ENCODE data around the gene VENTX. TPM values are rescaled to one million over a fixed set of nuclear protein-coding genes. Genes with fewer than 3 reads are reported as not detected.
"Not testable (repeated sequence)": the region's sequence is repeated elsewhere in the genome, so short reads cannot be mapped to it uniquely, and the experiment has no call there.

The VENTX gene
- total RNA-seq, 4 donors from 2014 or later: 0.13 to 0.95 (median 0.82) TPM; not detected in 1

DNA sequence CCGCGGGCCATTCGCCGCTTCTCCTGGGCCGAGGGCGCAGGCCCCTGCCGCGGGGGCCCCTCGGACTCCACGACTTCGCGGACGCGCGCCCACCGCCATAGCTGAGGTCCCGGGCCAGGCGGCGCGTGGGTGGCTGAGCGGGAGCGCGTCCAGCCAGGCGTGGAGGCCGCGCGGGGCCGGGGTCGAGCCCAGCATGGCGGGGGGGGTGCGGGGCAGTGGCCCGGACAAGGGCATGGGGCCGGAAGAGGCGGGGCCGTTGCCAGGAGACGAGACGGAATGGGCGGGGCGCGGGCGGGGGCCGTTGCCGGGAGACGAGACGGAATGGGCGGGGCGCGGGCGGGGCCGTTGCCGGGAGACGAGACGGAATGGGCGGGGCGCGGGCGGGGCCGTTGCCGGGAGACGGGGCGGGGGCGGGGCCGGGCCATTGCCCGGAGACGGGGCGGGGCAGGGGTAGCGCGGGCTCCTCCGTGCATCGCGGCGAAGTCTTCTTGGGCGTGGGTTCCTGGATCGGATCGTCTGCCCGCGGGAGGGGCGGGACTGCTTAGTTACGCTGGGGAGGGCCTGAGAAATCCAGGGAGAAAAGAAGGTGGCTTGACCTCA, 24.2 kb downstream of the VENTX start:
- intact Hi-C loops (cut with DNase I): no loop called here
- Histone ChIP-seq H3K36me3 (no peaks in the 10 kb centered on the region), H3K27ac (peak overlapping the region; percentile 82 to 97 (median 94)), H3K4me3 (peak overlapping the region; percentile 58 to 94 (median 82)), H3K4me1 (peaks cover 52 to 77% (median 54%) of the 10 kb centered on the region in 3 donors), H3K27me3 (no peaks in the 10 kb centered on the region), H3K9me3 (no peaks in the 10 kb centered on the region)
- TF ChIP-seq POLR2A (IDR thresholded peaks at IDR 0.05): peak in 2 of 4 donors; percentile 17 to 71
- TF ChIP-seq, protein P1, sequence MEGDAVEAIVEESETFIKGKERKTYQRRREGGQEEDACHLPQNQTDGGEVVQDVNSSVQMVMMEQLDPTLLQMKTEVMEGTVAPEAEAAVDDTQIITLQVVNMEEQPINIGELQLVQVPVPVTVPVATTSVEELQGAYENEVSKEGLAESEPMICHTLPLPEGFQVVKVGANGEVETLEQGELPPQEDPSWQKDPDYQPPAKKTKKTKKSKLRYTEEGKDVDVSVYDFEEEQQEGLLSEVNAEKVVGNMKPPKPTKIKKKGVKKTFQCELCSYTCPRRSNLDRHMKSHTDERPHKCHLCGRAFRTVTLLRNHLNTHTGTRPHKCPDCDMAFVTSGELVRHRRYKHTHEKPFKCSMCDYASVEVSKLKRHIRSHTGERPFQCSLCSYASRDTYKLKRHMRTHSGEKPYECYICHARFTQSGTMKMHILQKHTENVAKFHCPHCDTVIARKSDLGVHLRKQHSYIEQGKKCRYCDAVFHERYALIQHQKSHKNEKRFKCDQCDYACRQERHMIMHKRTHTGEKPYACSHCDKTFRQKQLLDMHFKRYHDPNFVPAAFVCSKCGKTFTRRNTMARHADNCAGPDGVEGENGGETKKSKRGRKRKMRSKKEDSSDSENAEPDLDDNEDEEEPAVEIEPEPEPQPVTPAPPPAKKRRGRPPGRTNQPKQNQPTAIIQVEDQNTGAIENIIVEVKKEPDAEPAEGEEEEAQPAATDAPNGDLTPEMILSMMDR (IDR thresholded peaks at IDR 0.05): no peak
- no CpG with 5 or more reads among the region's 79 CpGs for WGBS, 2 donors
- DNase-seq: peak; percentile 42

DNA sequence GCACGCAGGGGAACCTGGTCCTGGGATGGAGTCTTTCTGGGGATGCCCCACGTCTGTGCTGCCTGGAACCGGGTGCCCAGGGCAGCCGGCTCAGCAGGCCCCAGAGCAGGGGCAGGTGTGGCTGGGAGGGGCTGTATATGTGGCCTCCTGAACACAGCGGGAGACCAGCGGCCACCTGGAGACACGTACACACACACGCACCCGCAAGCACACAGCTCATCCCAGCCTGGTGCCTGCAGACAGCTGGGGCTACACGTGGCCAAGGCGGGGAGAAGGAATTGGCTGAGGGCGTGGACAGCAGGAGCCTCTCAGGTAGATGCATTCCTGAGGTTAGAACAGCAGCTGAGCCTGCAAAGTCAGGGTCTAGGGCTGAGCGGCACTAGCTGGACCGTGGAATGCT, 25.0 kb downstream of the VENTX start:
- no peak for TF ChIP-seq POLR2A (IDR thresholded peaks at IDR 0.05)
- TF ChIP-seq, protein P1 (IDR thresholded peaks at IDR 0.05): no peak
- no peak overlapping the region for H3K4me3 ChIP-seq

DNA sequence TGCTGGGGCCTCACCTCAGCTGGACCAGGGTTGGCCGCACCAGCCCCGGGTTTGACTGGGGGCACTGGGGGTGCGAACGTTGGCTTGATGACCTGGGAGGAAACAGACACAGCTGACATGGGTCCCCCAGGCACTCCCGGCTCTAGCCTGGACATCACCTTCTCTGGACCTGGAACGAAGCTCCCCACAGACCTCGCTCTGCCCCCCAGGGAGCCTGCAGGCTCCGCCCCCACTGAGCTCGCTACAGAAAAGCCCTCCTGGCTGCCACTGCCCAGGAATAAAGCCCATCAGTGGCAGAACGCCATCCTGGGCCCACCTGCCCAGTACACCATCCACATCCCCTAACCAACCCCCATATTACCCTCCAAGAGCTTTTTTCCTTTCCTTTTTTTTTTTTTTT, 26.0 kb downstream of the VENTX start:
- Histone ChIP-seq H3K36me3 (no peaks in the 10 kb centered on the region), H3K9me3 (no peaks in the 10 kb centered on the region), H3K4me3 (no peak overlapping the region), H3K4me1 (peaks cover 35 to 60% (median 37%) of the 10 kb centered on the region in 3 donors), H3K27ac (no peak overlapping the region), H3K27me3 (no peaks in the 10 kb centered on the region)
- no peak for DNase-seq
- TF ChIP-seq, protein P1 (IDR thresholded peaks at IDR 0.05): no peak
- intact Hi-C loops (cut with DNase I): no loop called here
- 91 to 94% methylated on average over 4 to 5 of the region's 10 CpGs for WGBS, 2 donors

More for the DNA sequence above, 25.0 kb downstream of the VENTX start:
- intact Hi-C loops (cut with DNase I): no loop called here
- H3K27me3 ChIP-seq: no peaks in the 10 kb centered on the region
- H3K4me1 ChIP-seq: peaks cover 45 to 69% (median 47%) of the 10 kb centered on the region in 3 donors
- no peak for DNase-seq
- 71 to 77% methylated on average over 5 to 8 of the region's 14 CpGs for WGBS, 2 donors
- peak overlapping the region in 3 of 4 donors; percentile 1 to 97 (median 50) for H3K27ac ChIP-seq
- H3K36me3 ChIP-seq: no peaks in the 10 kb centered on the region
- no peaks in the 10 kb centered on the region for H3K9me3 ChIP-seq

DNA sequence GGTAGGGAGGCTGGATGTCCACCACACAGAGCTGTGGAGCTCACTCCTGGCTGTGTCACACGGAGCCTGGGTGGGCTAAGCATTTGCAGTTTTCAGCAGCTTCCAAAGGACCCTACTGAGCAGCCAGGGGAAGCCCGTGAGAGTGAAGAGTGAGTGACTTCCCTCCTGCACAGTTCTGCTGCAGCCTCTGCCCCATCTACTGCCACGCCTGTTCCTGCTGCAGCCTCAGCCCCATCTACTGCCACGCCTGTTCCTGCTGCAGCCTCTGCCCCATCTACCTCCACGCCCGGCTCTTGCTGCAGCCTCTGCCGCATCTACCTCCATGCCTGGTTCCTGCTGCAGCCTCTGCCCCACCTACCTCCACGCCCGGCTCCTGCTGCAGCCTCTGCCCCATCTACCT, 26.8 kb downstream of the VENTX start:
- H3K9me3 ChIP-seq: no peaks in the 10 kb centered on the region
- H3K27ac ChIP-seq: peak overlapping the region in 1 of 4 donors; percentile 42
- intact Hi-C loops (cut with DNase I): no loop called here
- no peak overlapping the region for H3K4me3 ChIP-seq
- no peaks in the 10 kb centered on the region for H3K36me3 ChIP-seq
- DNase-seq: no peak
- H3K4me1 ChIP-seq: peaks cover 28 to 52% (median 29%) of the 10 kb centered on the region in 3 donors
- 35 to 42% methylated on average over 9 of the region's 9 CpGs for WGBS, 2 donors
- TF ChIP-seq POLR2A (IDR thresholded peaks at IDR 0.05): no peak
- TF ChIP-seq, protein P1 (IDR thresholded peaks at IDR 0.05): no peak
- H3K27me3 ChIP-seq: no peaks in the 10 kb centered on the region

DNA sequence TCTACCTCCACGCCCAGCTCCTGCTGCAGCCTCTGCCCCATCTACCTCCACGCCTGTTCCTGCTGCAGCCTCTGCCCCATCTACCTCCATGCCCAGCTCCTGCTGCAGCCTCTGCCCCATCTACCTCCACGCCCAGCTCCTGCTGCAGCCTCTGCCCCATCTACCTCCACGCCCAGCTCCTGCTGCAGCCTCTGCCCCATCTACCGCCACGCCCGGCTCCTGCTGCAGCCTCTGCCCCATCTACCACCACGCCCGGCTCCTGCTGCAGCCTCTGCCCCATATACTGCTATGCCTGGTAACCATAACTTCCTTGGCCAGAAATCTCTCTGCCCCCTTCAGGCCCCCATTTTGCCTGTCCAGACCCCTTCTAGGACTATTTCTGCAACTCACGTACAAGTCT, 27.4 kb downstream of the VENTX start:
- H3K27ac ChIP-seq; H3K9me3 ChIP-seq; intact Hi-C loops (cut with DNase I); H3K27me3 ChIP-seq; DNase-seq; H3K36me3 ChIP-seq; H3K4me3 ChIP-seq: not testable (repeated sequence)
- peaks cover 22 to 46% (median 24%) of the 10 kb centered on the region in 3 donors for H3K4me1 ChIP-seq
- WGBS, 2 donors: 57 to 76% methylated on average over 6 to 8 of the region's 10 CpGs
